NCI-H187 (cell line): ENCODE data around the gene LOXL4.

Experiments used
- DNase-seq, 2 experiments: peaks; one replicate each; lab custom pipeline; 2025; lab: John Stamatoyannopoulos, UW

LOXL4 gene

DNA sequence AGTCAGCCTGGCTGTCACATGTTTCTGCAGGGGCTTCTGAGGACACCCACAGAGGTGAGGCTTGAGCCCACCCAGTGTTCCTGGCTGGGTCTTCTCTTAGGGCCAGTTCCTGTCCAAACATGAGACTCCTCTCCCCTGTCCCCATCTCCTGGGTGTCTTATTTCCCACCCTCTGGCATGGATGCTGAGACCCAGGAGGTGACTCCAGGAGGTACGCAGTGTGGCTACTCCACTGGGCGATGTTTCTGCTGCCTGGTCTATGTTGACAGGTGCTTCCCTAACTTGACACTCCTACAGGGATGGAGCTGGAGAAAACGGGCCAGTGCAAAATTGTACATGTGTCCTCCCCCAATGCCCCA is 26.3 kb upstream of the LOXL4 start:
- no peak for DNase-seq

DNA sequence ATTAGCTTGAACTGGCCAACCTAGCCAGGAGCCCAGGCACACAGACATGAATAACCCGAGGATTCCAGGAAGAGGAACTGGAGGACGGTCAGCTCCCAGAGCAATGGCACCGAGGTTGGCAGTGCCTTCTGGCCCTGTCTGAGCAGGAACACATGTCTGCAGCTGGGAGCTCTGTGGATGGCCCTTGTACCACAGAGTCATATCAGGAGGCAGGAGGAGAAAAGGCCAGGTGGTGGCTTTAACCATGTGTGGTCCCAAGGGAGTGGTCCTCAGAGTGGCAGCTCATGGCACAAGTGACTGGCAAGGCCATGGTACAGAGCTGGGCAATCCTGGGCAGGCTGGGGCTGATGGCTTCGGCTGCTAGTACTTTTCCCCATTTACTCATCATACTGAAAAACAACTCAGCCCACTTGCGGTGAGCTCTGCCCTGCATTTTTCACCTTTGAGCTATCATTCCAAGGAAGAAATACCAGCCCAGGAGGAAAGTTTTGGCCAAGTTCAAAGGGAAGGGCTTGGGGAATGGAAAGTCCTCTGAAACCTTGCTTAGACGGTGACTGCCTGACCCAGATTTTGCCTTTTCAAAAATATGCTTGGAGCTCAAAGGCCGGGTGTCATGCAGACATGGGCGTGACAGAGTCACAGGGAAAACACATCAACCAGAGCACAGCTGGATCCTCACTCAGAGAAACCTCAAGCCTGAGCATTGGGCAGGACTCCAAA is 25.7 kb upstream of the LOXL4 start:
- DNase-seq: no peak

DNA sequence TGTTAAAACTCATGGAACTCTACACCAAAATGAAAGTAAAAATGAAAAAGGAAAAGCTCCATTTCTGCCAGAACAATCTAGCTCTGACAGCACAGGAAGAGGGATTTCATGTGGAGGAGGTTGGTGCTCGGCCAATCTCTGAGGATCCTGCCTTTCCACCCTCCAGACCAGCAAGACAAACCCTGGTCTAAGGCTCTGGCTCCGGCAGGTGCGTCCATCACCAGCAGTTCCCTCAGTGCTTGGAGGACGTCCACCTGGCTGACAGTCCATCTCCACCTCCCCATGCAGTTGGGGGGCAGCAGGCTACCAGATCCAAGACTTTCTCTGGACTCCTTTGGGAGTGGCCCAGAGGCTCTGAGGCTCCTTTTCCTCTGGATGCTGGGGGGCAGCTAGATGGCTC is 25.0 kb upstream of the LOXL4 start:
- DNase-seq: no peak

- no peak for DNase-seq
These were observed 21.8 kb upstream of the LOXL4 start for GRCh38 chr10:98289802-98290209.

DNA sequence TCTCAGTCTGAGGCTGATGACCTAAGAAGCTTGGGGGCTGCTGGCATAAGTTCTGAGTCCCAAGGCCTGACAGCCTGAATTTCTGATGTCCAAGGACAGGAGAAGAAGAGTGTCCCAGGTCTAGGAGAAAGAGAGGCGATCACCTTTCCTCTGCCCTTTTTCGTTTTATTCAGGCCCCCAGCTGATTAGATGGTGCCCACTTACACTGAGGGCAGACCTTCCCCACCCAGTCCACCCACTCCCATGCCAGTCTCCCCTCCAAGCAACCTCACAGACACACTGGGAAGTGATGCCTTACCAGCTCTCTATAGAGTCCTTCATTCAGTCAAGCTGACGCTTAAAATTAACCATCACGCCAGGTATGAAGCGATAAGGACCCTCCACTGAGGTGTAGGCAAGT is 19.3 kb upstream of the LOXL4 start:
- DNase-seq: no peak

- DNase-seq: no peak
These were observed 18.4 kb upstream of the LOXL4 start for GRCh38 chr10:98286419-98286818.

DNA sequence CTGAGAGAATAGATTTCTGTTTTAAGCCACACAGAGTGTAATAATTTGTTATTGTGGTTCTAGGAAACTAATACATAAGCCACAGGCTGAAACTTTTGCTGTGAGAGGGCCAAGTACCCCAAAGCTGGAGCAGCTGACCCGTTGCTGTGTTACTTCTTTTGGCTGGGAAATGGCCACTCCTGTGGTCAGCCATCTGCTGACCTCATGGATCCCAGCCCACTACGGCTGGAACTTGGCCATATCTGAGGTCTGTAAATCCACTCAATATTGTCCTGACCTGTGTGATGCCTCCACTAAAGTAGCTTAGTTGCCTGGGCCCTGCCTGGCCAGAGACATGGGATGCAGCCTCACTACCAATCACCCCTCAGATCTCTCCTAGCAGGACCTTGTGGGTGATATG is 17.4 kb upstream of the LOXL4 start:
- no peak for DNase-seq

GRCh38 chr10:98276311-98276710 is 8.3 kb upstream of the LOXL4 start:
- no peak for DNase-seq

- DNase-seq: no peak
These were observed 6.6 kb upstream of the LOXL4 start for GRCh38 chr10:98274562-98274961.

DNA sequence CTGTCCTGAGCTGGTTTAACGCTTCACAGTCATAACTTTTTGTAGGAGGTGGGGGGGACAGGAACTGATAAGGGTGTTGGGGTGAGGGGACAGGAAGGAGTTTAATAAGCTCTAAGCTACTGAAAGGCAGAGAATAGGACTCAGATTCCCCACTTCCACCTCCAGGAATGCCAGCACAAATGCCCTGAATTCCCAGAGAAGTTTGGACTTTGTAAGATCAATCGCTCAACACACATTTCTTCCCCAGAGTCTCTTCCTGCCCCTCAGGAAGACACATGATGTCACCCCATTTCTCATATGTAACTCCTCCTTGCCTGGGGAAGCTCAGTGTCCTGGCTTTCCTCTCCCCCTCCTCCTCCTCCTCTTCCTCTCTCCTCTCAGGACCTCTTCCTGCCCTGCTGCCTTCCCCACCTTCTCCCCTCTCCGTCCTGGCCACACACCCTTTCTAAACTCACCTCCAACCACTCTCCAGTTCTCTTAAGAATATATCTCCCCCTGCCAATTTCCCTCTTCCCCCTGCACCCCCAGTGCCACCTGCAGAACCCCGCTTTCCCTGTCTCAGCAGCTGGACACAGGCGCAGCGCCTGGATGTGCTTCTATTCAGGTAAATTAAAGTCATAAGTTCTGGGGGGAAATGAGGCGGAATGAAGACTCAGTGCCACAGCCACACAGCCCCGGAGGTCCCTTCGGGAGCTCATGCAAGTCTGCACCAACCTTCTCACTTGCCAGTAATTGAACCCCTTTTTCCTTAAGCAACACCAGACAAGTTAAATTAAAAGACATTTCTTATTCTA is 5.3 kb upstream of the LOXL4 start:
- DNase-seq: no peak

- no peak for DNase-seq
These were observed 4.7 kb upstream of the LOXL4 start for GRCh38 chr10:98272656-98273055.

DNA sequence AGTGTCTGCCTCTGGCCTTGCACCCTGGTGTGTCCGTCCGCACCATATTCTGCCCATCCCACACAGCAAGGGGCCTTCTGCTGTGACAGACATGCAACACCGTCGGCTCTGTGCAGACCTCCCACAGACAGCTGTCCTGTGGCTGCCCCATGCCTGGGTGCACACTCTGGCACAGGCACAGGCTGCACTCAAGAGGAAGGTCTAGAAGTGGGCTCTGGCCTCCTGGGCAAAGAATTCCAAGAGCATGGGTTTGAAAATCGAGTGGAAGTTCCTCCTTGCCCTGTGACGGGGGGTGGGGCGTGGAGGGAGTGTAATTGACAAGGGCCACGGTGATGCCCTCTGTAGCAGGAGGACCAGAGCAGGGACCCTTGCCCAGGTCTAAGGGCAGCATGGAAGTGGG is 4.3 kb upstream of the LOXL4 start:
- no peak for DNase-seq

- DNase-seq: no peak
These were observed 2.8 kb upstream of the LOXL4 start for GRCh38 chr10:98270786-98271185.

- no peak for DNase-seq
These were observed 2.2 kb upstream of the LOXL4 start for GRCh38 chr10:98270073-98270740.

DNA sequence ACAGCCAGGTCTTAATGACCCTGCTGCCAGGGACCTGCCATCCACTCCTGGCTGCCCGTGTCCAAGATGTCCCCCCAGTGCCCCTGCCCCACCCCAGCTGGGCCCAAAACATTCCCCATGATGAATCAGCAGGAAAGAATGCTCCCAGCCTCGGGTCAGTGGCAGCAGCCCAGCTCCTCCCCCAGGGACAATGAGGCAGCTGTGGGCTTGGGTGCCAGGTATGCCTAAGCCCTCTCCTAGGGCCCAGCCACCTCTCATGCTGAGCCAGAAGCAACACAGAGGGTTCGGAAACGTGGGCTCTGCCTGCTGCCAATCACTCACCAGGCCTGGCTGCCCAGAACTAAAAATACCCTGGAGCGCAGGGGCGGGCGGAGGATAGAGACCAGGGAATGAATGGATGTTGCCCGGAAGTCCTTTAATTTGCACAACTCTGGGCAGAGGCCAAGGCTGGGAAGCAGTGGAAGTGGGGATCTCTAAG is 1.5 kb upstream of the LOXL4 start:
- no peak for DNase-seq

GRCh38 chr10:98268694-98269431 is 869 bp upstream of the LOXL4 start:
- DNase-seq: no peak

DNA sequence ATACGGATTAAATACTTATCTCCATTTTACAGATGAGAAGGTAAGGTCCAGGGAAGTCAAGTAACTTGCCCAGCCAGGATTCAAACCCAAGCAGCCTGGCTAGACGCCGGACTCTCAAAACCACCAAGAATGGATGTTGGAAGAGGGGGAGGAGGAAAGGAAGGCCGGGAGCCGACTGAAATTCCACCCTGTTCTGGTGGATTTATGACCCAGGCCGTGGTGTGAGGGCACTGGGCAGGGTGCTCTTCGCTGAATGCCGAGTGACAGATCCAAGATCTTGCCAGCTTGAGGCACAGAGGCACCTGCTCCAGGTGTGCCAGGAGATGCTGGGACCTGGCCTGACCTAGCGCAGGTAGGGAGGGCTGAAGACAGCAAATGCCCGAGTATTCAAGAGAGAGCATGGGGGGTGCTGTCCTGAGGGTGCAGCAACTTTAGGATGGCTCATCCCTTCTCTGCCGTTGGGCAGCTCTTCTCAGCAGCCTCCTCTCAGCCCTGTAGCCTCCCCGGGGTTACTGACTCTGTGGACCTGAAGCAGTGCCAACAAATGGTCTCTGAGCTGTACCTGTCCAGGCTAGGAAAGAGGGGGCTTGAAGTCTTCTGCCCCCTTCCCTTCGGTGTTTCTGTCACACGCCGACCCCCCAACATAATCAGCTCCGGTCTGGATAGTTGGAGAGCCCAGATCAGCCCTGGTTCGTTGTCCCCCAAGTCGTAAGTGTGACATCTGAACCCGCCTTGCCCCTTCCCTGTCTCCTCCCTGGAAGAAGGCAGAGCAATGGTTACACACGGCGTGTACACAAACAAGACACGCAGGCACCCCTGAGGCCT is 713 bp downstream of the LOXL4 start:
- no peak for DNase-seq

DNA sequence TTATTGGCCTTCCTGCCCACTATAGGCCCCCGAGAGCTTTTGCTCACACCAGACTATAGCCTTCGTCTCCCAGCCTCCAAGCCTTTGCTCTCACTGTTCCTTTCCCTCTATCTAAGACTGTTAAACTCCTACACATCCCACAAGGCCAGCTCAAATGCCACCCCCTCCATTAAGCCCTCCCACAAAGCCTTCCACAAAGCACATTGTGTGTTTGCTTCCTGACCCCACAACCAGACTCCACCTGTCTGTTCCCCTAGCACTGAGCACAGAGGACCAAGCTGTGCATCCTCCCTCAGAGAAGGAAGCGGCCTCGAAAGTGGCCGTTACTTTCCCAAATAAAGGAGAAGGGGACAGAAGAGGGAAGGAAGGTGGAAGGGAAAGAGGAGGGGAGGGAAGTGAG is 1.3 kb downstream of the LOXL4 start:
- DNase-seq: no peak

DNA sequence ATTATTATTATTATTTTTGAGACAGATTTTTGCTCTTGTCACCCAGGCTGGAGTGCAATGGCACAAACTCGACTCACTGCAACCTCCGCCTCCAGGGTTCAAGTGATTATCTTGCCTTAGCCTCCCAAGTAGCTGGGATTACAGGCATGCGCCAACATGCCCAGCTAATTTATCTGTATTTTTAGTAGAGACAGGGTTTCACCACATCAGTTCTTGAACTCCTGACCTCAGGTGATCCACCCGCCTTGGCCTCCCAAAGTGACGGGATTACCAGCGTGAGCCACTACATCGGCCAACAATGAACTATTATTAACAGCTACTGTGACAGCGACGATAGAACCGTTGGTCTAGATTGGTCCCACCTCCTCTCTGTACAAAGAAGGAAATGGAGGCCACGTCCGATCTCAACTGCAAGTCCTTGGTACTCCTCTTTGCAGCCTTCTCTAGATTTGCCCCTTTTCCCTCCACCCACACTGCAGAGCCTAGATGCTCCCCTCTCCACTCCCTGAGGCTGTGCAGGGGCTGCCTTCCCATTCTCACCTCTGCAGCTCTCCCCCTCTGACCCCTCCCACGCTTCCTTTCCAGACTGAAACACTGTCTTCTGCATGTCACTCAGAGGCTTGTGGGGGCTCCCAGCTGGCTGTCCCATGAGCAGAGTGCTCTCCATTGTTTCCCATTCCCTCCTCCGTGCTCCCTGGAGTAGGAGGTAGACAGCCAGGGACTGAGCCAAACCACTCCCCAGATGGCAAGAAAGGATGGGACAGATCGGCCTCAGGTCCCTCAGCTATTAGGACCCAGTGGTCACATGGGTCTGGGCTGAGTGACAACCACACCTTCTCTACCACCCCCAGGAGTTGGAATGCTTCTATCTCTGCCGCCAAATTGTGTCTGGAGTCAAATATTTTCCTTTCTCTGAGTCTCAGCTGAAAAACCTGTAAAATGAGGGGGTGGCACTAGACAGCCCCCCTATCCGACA is 2.3 kb downstream of the LOXL4 start:
- DNase-seq: no peak

- no peak for DNase-seq
These were observed 3.5 kb downstream of the LOXL4 start for GRCh38 chr10:98264378-98265065.
